ENCODE measurements around the gene MEIS1.
A peak's percentile ranks its signal among the peaks of the same experiment; 100 is the strongest.
"Not testable (repeated sequence)": the region's sequence is repeated elsewhere in the genome, so short reads cannot be mapped to it uniquely, and the experiment has no call there.

MEIS1 gene

GRCh38 chr2:66434679-66435548 is at the start of gene MEIS1:
Gene MEIS1 (plus strand): TSS chr2:66435125. CDS start chr2:66435857, 732 bp downstream.
- DNase-seq (ENCODE audit: low spot score), result no peak

GRCh38 chr2:66387016-66387753 is 47.7 kb upstream of the MEIS1 start:
- DNase-seq (ENCODE audit: low spot score), result no peak

- no peak for DNase-seq (ENCODE audit: low spot score)
These were observed 45.2 kb upstream of the MEIS1 start for GRCh38 chr2:66389651-66390131.

GRCh38 chr2:66390152-66390551 is 44.8 kb upstream of the MEIS1 start:
- no peak for DNase-seq (ENCODE audit: low spot score)

GRCh38 chr2:66390811-66391210 is 44.1 kb upstream of the MEIS1 start:
- DNase-seq (ENCODE audit: low spot score), result no peak

GRCh38 chr2:66391240-66391639 is 43.7 kb upstream of the MEIS1 start:
- not testable (repeated sequence) for DNase-seq (ENCODE audit: low spot score)

- DNase-seq (ENCODE audit: low spot score), result no peak
These were observed 29.5 kb upstream of the MEIS1 start for GRCh38 chr2:66405473-66405872.

- DNase-seq (ENCODE audit: low spot score), result no peak
These were observed 26.0 kb upstream of the MEIS1 start for GRCh38 chr2:66408905-66409304.

- no peak for DNase-seq (ENCODE audit: low spot score)
These were observed 22.1 kb upstream of the MEIS1 start for GRCh38 chr2:66412874-66413273.

- no peak for DNase-seq (ENCODE audit: low spot score)
These were observed 20.0 kb upstream of the MEIS1 start for GRCh38 chr2:66414896-66415295.

GRCh38 chr2:66418381-66418780 is 16.5 kb upstream of the MEIS1 start:
- no peak for DNase-seq (ENCODE audit: low spot score)

- no peak for DNase-seq (ENCODE audit: low spot score)
These were observed 13.3 kb upstream of the MEIS1 start for GRCh38 chr2:66421612-66422011.

GRCh38 chr2:66423391-66424124 is 11.4 kb upstream of the MEIS1 start:
- no peak for DNase-seq (ENCODE audit: low spot score)

- no peak for DNase-seq (ENCODE audit: low spot score)
These were observed 8.4 kb upstream of the MEIS1 start for GRCh38 chr2:66426244-66427111.

GRCh38 chr2:66427300-66427699 is 7.6 kb upstream of the MEIS1 start:
- no peak for DNase-seq (ENCODE audit: low spot score)

GRCh38 chr2:66428986-66429612 is 5.8 kb upstream of the MEIS1 start:
- DNase-seq (ENCODE audit: low spot score), result peak; percentile 52

- DNase-seq (ENCODE audit: low spot score), result no peak
These were observed 5.0 kb upstream of the MEIS1 start for GRCh38 chr2:66429693-66430504.

- no peak for DNase-seq (ENCODE audit: low spot score)
These were observed 4.2 kb upstream of the MEIS1 start for GRCh38 chr2:66430505-66431273.

GRCh38 chr2:66431274-66431642 is 3.7 kb upstream of the MEIS1 start:
- DNase-seq (ENCODE audit: low spot score), result no peak
